Stimulated activated CD4-positive, alpha-beta T cell treated with anti-CD3 and anti-CD28 coated beads, Interleukin-1b, Interleukin-23, amount 100 ng/mL, for 1 hour (primary cell): ENCODE data around the gene CUEDC1.

ENCODE experiments used
- DNase-seq, 2 donors: peaks; one replicate each; pipeline ENCODE4 v3.0.0-alpha.2; 2020; ENCODE audit warnings: low read depth in 2 of 2

CUEDC1 gene, protein sequence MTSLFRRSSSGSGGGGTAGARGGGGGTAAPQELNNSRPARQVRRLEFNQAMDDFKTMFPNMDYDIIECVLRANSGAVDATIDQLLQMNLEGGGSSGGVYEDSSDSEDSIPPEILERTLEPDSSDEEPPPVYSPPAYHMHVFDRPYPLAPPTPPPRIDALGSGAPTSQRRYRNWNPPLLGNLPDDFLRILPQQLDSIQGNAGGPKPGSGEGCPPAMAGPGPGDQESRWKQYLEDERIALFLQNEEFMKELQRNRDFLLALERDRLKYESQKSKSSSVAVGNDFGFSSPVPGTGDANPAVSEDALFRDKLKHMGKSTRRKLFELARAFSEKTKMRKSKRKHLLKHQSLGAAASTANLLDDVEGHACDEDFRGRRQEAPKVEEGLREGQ

DNA sequence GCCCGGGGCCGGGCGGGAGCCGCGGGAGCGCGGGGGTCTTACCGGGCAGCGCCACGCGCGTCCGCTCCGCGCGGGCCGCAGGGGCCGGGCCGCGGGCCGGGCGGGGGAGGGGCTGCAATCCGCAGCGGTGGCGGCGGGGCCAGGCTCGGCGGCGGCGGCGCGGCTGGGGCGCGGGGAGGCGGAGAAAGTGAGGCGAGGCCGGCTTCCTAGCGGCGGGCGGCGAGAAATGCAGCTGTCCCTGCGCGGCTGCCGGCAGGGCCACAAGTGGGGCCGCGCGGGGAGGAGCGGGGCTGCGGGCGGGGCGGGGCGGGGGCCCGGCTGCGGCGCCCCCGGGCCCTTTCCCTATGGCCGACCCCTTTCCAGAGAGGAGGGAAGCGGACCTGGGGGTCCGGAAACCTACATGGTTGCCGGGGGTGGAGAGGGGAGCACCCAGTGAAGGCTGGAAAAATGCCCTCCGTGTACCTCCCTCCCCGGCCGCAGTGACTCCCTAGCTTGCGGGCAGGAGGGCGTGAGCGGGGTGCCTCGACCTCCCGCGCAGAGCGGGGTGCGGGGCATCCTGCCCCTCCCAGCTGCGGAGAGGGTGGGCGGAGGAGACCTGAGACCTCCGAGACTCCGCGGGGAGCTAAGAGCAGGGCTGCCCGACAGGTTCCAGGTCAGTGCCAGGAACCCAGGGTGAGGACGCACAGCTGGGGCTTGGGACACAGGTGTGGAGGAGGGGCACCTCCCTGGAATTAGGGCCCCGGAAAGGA lies at the start of gene CUEDC1:
TSS of gene CUEDC1 (minus strand) at position 230 of the 749 bp plus-strand sequence. CDS start 69,848 bp downstream, outside the sequence.
- DNase-seq, result peak in 1 of 2 donors; percentile 54

DNA sequence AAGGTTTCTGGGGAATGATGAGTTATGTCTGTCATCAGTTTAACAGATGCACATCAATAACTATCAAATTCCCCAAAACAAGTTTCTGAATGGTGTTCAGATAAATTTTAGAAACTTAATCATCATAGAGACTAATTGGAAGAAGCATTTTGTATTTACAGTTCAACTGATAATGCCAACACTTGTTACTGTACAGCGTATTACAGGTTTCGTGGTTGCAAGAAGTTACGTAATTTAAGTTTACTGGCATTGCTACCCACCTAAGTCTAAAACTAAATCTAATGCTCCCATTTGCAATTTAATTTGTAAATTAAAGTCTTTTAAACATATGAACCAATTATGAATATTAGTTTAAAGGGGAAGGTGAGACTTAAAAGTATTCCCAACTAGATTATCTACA lies 48.8 kb upstream of the CUEDC1 start:
- no peak for DNase-seq

DNA sequence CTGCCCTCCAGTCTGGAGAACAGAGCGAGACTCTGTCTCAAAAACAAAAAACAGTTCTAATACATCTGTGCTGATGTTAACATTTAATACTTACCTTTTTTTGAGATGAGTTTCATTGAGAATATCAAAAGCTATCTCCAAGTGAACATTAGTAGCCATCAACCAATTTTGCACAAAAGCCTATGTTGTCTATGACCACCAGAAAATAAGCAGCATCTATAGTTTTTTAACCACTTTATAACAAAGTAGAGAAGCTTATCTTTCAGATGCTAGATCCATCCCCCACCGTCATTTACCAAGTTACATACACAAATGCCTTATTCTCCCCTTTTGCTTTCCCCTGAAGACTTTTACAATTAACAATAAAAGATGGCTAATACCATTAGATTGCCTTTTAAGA lies 47.8 kb upstream of the CUEDC1 start:
- DNase-seq, result no peak

DNA sequence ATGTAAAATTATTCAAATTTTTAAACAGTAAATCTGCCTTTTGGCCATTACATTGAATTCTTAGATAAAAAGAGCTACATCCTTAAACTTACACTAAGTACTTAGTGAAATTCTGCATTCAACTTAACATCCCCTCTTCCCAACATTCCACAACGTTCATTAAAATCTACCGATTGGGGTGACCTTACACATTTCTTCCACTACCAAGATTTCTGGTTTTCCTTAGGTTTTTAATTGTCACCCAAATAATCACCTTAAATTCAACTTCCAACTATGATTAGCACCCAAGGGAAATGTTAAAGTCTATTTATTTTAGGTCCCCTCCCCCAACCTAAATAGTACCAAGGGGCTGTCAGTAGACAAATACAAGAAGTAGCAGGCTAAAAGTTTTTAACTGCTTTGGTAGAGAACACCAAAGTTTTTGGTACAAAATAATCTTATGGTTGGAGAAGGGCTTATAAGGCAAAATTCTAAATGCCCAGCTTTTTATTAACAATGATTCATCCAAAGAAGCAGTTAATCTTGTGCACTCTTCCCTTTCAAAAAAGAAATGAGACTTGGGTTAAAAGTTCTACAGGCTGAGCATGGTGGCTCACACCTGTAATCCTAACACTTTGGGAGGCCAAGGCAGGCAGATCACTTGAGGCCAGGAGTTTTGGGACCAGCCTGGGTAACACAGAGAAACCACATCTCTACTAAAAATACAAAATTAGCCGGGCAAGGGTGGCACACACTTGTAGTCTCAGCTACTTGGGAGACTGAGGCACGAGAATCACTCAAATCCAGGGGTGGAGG lies 47.1 kb upstream of the CUEDC1 start:
- no peak for DNase-seq

DNA sequence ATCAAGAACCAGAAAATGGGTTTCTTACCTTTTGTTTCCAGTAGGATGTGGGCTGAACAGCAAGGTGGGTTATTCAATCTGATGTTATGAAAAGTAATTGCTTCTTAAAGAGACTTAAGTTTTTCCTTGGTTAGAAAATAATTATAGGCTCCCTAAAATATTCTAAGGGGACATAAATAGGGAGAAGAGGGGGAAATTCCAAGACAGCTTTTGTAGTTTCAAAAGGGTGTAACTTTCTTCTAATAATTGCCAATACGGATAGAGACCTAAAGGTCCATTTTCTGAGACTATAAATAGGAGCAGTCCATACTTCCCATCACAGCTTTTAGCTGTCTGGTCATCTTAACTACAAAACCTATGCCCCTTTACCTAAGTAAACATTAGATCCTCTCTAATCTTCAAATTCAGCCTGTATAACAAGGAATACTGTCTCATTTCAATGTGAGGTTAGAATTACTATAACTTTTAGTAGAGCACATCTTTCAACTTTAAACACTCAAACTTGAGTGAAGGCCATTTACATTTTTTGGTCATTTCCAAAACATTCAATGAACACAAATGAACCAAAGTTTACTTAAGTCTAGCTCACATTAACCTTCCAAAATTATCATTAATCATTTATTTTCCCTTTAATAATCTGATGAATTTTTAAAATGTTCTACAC lies 46.4 kb upstream of the CUEDC1 start:
- no peak for DNase-seq

DNA sequence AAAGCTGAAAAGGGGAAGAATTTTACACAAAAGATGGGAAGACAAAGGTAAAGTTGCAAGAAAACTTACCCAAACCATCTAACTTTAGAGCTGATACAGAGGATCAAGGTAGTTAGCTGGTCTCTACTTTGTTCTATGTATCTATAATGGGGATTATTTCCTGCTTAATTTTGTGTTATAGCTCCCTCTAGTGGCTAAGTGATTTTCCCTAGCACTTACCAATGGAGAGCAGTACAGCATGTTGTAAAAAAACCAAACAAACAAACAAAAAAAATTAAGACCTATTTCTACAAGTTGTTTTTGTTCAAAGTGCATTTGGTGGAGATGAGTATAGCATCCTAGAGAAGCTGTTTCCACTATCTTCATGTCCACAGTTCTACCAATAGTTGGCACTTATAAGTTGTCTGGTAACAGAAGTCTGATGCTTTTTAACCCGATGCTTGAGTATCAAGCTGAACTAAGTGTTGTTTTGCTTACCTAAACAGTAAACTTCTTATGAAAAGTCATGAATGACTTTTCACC lies 44.3 kb upstream of the CUEDC1 start:
- no peak for DNase-seq

DNA sequence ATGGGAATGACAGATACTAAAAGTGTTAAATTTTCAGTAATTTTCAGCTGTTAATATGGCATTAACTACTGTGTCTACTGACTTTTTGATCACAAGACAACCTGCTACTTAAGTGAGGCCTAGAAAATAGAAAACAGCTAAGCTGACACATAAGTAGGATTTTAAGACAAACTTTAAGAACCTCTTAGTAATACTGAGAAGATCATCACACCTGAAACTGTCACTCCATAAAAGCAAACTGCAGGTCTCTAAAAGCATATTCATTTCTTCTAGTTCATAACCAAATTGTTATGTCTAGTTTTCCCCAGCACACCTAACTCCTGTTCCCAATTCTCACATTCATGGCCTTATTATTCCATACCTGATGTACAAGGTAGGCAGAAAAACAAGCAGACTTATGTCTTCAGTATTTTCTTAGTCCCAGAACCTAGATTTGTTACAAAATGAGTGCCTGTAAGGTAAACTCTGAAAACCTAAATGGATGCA lies 43.8 kb upstream of the CUEDC1 start:
- DNase-seq, result no peak

DNA sequence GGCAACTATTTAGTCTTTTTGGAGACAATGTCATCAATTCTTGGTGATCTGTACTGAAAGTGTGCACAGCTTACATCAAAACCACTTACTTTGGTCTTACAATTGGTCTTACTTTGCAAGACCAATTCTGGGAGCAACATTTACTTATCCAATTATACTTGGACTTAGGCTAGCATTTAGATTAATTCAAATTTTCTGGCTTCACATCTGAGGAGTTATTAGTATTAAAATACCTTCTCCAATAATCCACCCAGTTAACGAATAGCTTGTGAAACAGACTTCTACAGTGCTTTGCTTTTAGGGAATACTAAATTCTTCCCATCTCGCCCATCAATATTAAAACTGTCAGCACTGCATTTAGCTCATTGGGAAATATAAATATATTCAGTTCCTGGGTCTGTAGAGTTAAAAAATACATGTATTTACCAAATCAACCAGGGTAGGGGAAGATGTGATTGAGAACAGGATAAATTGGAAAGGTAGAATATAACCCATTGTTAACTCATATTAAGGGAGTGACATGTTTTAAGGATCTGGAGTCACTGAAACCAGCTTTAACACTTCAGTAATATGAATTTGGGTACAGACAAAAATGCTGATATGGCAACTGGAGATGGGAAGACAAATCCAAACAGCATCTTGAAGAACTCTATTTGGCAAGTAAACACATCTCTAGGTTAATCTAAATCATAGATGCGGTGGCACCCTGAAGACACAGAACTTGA lies 42.0 kb upstream of the CUEDC1 start:
- no peak for DNase-seq

DNA sequence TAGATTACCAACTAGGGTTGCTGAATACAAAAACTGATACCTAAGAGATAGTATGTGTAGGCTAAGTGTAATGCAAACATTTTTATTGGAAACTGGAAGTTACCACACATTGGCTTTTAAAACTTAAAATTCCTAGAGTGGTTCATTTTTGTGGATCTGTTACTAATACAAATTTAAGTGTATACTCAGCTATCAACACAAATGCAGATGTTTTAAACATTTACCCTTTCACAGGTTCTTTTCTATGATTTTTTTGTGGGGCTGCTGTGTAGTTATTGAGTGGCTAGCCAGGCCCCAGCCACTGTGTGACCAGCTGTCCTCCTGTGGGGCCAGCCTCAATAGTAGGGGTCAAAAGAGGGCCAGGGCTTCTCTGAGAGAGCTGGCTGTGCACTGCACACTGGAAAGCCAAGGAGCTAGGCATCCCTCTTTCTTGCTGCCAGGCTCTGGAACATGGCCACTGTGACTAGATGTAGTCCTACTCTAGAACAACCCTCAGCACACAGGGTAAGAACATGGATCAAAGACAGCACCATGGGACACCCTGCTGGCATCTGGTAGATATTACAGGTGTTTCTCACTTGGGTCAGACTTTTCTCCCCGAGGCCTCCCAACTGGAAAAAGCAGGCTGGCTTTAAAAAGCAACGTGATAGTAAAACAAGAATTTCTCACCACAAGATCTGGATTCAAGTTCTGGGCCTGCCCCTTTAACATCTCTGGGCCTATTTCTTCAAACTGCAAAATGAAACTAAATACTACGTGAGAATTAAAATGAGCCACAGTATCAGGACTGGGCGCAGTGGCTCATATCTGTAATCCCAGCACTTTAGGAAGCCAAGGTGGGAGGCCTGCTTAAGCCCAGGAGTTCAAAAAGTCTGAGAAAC lies 40.1 kb upstream of the CUEDC1 start:
- DNase-seq, result no peak

DNA sequence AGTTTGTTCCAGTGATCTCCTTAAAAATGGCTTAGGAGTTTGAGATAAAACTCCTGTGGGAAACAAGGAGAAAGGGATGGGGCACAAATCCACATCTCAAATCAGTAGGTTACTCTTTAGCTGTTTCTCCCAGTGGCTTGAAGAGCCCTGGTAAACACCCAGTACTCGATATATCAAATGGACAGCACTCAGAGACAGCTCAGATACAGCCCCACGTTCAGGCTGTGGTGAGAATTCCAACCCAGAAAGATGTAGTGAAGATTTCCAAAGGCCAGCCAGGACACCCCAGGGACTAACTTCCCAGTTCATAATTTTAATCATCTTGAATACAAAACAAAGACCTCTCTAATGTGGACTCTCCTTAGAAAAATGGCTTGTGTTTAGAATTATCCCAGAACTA lies 39.2 kb upstream of the CUEDC1 start:
- no peak for DNase-seq

DNA sequence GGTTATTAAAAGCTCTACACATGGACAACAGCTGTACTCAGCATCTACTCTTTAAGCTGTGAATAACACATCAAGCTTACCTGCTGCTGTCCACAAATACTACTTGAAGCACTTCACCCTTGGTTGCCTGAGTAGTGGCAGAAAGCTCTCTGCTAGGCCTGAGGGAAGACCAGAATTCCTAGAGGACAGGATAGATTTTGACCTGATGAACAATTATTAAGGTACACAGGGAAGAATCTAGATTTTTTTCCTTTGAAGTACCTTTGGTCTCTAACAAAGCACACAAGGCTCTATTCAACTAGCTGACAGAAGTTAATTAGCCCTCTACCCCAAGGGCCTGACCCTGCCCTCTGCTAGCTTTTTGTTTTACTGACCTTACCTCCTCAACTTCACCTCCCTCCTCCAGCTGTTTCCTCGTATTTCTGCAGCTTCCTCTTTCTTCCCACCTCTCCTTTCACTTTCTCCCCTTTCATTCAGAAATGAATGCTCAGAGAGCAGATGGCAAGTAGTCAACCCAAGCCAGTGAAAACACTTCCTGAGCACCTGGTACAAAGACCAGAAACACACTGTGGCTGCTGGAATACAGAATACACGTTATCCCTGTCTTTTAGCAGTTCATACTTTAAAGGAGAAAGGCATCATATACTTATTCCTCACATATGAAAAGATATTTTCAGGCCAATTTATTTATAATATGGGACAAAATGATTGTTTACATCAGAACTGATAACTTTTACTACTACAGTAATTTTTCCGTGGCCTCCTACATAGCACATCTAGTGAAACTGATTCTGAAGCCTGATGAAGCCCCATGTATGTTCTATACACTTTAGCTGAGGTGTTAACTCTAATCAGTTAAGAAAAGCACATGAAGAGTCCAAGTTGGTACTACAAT lies 38.5 kb upstream of the CUEDC1 start:
- DNase-seq, result no peak

DNA sequence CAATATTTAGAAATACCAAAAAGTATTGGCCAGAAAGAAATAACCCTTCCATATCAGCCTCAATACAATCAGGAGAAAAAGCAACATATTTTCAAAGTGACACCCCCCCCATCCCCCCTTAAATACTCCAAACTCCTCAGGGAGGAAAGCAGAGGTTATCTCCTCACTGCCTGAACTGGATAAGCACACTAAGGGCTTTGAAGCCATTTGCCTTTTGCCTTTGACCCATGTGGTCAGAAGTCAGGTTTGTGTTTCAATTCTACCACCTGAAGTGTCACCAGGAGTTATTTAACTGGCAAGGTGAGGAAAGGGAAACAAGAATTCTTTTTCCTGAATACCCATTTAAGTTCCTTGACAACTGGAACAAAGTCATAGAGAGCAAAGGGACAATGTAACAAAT lies 36.3 kb upstream of the CUEDC1 start:
- DNase-seq, result no peak

DNA sequence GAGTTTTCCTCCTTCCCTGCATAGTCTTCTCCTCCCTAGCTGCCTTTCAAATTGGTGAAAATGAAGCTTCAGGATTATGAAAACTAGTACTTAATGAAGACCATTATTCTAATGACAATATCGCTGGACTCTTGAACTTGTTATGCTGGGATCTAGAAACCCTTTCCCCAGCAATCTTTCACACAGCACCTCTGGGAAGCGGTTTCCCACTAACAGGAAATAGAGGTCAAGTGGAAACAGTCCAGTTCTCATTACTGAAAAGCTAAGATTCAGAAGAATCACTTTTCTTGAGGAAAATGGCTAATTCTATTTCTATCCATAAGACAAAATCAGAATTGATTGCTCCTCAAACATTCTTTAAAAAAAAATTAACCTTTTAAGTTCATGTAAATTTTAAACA lies 34.8 kb upstream of the CUEDC1 start:
- DNase-seq, result no peak

DNA sequence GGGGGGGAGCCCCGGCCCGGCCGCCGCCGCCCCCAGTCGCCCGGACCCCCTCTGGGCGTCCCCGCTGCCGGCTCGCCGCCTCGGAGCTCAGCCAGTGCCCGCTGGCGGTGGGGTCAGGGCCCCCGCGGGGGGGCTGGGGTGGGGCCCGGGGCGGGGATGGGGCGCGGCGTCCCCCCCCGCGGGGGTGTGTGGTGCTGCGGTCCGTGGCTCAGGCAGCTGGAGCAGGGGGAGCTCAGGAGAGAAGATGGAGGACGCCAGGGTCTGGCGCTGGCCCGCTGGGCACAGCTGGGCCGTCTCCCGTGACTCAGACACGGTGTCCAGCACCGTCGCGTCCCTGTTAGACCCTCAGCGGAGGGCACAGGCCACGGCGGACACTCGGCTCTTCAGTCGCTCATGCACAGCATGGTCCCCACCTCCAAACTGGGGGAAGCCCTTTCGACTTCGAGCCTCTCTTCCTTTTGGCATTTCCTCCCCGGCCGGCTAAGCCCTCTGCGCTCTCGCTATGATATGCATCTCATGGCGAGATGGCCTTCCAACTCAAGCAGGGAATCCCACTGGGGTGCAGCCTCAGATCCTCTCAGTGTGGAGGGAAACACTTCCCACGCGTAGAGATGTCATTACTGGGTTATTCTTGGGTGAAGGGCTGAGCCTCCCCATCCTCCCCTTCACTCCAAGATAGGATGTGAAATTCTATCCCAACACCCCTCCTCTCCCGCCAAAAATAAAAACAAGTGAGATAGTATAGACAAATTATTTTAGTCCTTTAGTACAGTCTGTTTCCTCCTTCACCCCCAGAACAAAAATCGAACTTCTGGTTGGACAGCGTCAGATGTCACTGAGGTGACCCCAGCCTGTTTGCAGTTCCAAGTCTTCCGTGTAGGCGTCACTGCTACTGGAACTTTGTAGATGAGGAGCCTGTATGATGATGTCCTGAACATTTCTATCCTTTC lies 33.4 kb upstream of the CUEDC1 start:
- peak in 1 of 2 donors; percentile 17 for DNase-seq

DNA sequence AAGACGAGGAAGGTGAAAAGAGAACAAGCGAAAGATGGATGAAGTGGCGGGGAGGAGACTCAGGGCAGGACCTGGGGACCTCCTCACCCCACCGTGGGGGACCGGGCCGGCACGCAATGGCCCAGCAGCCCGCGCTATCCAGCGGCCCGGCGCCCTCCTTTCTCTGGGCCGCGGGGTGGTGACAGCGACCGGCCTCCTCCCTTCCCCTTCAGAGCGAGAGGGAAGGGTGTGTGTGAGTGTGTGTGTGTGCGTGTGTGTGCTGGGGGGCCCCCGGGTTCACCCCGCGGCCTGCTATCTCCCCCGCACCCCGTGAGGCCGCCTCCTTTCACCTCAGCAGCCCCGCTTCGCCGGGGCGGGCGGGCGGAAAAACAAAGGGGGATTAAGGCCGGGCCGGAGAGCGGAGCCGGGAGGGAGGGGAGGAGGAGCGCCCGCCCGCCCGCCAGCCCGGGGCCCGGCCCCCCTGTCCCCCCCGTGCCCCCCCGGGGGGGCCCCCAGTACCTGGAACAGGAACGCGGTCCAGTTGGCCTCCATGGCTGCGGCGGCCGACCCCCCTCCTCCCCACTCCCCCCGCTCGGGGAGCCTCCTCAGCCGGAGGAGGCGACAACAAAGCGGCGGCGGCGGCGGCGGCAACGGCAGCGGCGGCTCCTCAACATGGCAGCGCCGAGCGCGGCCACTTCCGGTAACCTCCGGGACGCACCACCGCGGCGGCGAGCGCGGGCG lies 32.5 kb upstream of the CUEDC1 start, which contains the start of gene VEZF1:
TSS of gene VEZF1 (minus strand) at position 674 of the 720 bp plus-strand sequence. CDS start at position 531, 143 bp downstream.
- peak; percentile 16 to 52 for DNase-seq

DNA sequence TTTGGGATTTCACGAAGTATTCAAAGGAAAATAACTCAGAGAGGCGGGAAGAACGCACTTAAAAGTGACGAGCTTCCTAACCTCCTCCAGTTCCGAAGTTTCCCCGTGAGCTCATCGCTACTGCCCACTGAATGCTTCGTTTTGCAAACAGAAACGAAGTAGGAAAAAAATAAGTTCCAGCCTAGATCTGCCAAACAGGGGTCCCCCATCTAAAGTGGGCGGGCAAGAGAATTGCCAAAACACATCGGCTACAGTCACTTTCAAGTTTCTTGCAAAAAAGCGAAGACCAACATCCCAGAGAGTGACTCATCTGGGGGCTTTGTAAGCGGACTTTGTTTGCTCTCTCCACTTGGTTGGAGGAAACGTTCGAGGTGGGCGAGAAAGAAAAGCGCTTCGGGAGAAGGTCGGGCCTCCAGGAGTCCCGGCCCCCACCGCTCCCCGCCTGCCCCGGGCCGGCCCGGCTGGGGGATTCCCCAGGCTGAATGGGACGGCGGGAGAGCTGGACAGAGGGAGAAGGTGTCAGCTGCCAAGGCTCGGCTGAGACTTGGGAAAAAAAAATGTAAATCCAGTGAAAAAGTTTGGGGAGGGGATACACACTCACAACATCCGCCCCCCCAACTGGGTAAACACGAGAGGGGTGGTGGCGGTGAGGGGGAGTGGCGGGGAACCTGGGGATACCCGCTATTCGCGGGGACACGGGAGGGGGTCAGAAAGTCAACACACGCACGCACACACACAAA lies 31.8 kb upstream of the CUEDC1 start:
- peak in 1 of 2 donors; percentile 18 for DNase-seq
